Heart left ventricle (tissue), 16 donors: ENCODE measurements around the gene ZYG11B. TPM values are rescaled to one million over a fixed set of nuclear protein-coding genes. Genes with fewer than 3 reads are reported as not detected.
"Not testable (repeated sequence)": the region's sequence is repeated elsewhere in the genome, so short reads cannot be mapped to it uniquely, and the experiment has no call there.

Experiments
- ATAC-seq, 4 donors: fragments of 200-7000 bp; cut with Tn5 transposase; one replicate each; pipeline ENCODE4 v1.9.1; 2020 to 2022; ENCODE audit warnings: moderate library complexity in 4 of 4, mild to moderate bottlenecking in 3 of 4, moderate number of reproducible peaks in 1 of 4
- DNase-seq, 5 donors: peaks; one replicate each; pipeline ENCODE4 v3.0.0-alpha.2; 2020
- H3K27ac ChIP-seq, 12 donors: fragments of 200-600 bp; sonication (generic) in 4 of 12; one replicate each; pipeline versions ENCODE4 v1.5.0 to v1.8.0; 2016 to 2022; ENCODE audit warnings: mild to moderate bottlenecking in 2 of 12
- H3K27me3 ChIP-seq, 9 donors: fragments of 200-600 bp; sonication (generic) in 2 of 9; one replicate each; pipeline versions ENCODE4 v1.5.1 to v1.8.0; 2016 to 2022; ENCODE audit warnings: mild to moderate bottlenecking in 3 of 9
- H3K36me3 ChIP-seq, 9 donors: fragments of 200-600 bp; sonication (generic) in 2 of 9; one replicate each; pipeline versions ENCODE4 v1.5.0 to v1.8.0; 2018 to 2022; ENCODE audit warnings: mild to moderate bottlenecking in 2 of 9
- H3K4me1 ChIP-seq, 12 donors: fragments of 200-600 bp; sonication (generic) in 4 of 12; one replicate each; pipeline versions ENCODE4 v1.5.0 to v1.8.0; 2016 to 2022; ENCODE audit warnings: mild to moderate bottlenecking in 3 of 12
- H3K4me3 ChIP-seq, 12 donors: fragments of 200-600 bp; sonication (generic) in 4 of 12; one replicate each; pipeline versions ENCODE4 v1.5.0 to v1.8.0; 2017 to 2022; ENCODE audit warnings: mild to moderate bottlenecking in 9 of 12, moderate library complexity in 4 of 12
- H3K9me3 ChIP-seq, 12 donors: fragments of 200-600 bp; sonication (generic) in 4 of 12; one replicate each; pipeline versions ENCODE4 v1.5.0 to v1.8.0; 2016 to 2022; ENCODE audit warnings: mild to moderate bottlenecking in 1 of 12
- CTCF ChIP-seq, 12 donors: fragments of 200-600 bp; sonication (generic) in 4 of 12; IDR thresholded peaks; one replicate each; pipeline versions ENCODE4 v1.5.0 to v1.8.0; 2018 to 2022; ENCODE audit warnings: antibody characterized with exemption in 12 of 12, mild to moderate bottlenecking in 5 of 12
- POLR2A ChIP-seq, 2 donors: fragments of 450-650 bp; IDR thresholded peaks; one replicate each; pipeline ENCODE4 v1.6.1; 2017; ENCODE audit warnings: antibody characterized with exemption in 2 of 2, mild to moderate bottlenecking in 2 of 2, moderate library complexity in 2 of 2
- WGBS, 4 donors: extraction: QIAGEN DNeasy Blood & Tissue Kit in 2 of 4; methylation state at CpG; one replicate each; pipeline versions ENCODE4 v1.1.5 to v1.1.7; 2013 to 2018; 5-methylcytosine and 5-hydroxymethylcytosine counted together
- intact Hi-C, 10 donors: fragments of 100-400 bp; cut with DNase I; formaldehyde crosslinking; loops; one replicate each; pipeline versions ENCODE4 v1.11.1 to v1.14.2; 2022
- polyA plus RNA-seq, 2 donors: library from polyadenylated mRNA; stranded (reverse); fragments of 200-250 nt; gene quantifications; one replicate each; pipeline ENCODE4 v1.2.3, GENCODE V29; 2013
- total RNA-seq, 9 donors: library from RNA; depleted of rRNA in 2 of 9; stranded (reverse); fragments of >200 nt in 2 of 9; fragmentation: NEBNext Ultra II Directional in 3 of 9; extraction: Animal tissue kit (Norgen Biotek cat#: 25700) in 3 of 9; gene quantifications; one replicate each; pipeline versions ENCODE4 v1.1.0 to v1.2.4, GENCODE V29; 2016 to 2023
- donor health status: ischemic (EF 13 %, LVEDD 7.1; RV severe dilation, severe dysfunction).
- donor health status: healthy with polysubstance abuse.
- donor health status: DM: no; HTN: yes; CAD: no.
- donor health status: DM: no; HTN: no; CAD: no.
- donor health status: ischemic (EF 25% LVEDD 6.9; RV normal size, moderate dysfunction).
- donor health status: ischemic (EF 25% LVEDD 5.7; RV mildly dilated, moderate dysfunction).
- donor health status: healthy.
- donor health status: DM: yes; HTN: yes; CAD: no.
- donor health status: ischemic (EF 35%, LVEDD 5.7; RV mildly dilated, moderate dysfunction).
- donor health status: nonischemic (EF 11% LVEDD 7.7; RV severe dilation, severe dysfunction).
- donor health status: DM: yes; HTN: yes; CAD: no.
- donor health status: PGD.
- donor health status: ischemic (EF 29% LVEDD 5.4; RV normal size, mild dysfunction).
- donor health status: nonischemic (EF 23%, LVEDD 6.1; RV moderate dilation, normal function).

Gene ZYG11B
- total and polyA plus RNA-seq, 11 donors = 16.6 to 85.4 (median 62.6) TPM

GRCh38 chr1:52814465-52814864 lies 88.2 kb downstream of the ZYG11B start:
- H3K27me3 ChIP-seq = no peaks in the 10 kb centered on the region
- WGBS, 4 donors = 70 to 91% (median 76%) methylated on average over 2 of the region's 2 CpGs
- no peak for DNase-seq

GRCh38 chr1:52820830-52821229 lies 94.6 kb downstream of the ZYG11B start:
- DNase-seq, ATAC-seq, H3K9me3 ChIP-seq, H3K27ac ChIP-seq, H3K27me3 ChIP-seq, intact Hi-C loops, H3K4me3 ChIP-seq, H3K4me1 ChIP-seq: not testable (repeated sequence)
- WGBS, 4 donors = 94 to 98% (median 97%) methylated on average over 5 of the region's 5 CpGs
- H3K36me3 ChIP-seq = peaks cover 0 to 99% (median 74%) of the 10 kb centered on the region in 9 donors

More at GRCh38 chr1:52814465-52814864, 88.2 kb downstream of the ZYG11B start:
- Histone ChIP-seq H3K4me3 (no peak overlapping the region), H3K9me3 (no peaks in the 10 kb centered on the region), H3K4me1 (no peaks in the 10 kb centered on the region), H3K36me3 (peaks cover 0 to 99% (median 86%) of the 10 kb centered on the region in 9 donors), H3K27ac (no peak overlapping the region)
- no peak for TF ChIP-seq CTCF (IDR thresholded peaks at IDR 0.05)
- no peak for TF ChIP-seq POLR2A (IDR thresholded peaks at IDR 0.05)
- no peak for ATAC-seq
- intact Hi-C loops = no loop called here

GRCh38 chr1:52825868-52826267 lies 99.6 kb downstream of the ZYG11B start:
- DNase-seq (no peak), ATAC-seq (no peak)

GRCh38 chr1:52834798-52835197 lies 108.5 kb downstream of the ZYG11B start:
- ATAC-seq = no peak
- no peaks in the 10 kb centered on the region for H3K4me1 ChIP-seq
- no peak for TF ChIP-seq POLR2A (IDR thresholded peaks at IDR 0.05)
- no peak for TF ChIP-seq CTCF (IDR thresholded peaks at IDR 0.05)
- H3K9me3 ChIP-seq = no peaks in the 10 kb centered on the region
- no peak overlapping the region for H3K27ac ChIP-seq
- WGBS, 4 donors = 78 to 97% (median 89%) methylated on average over 3 of the region's 3 CpGs
- H3K4me3 ChIP-seq = no peak overlapping the region
- DNase-seq = no peak
- intact Hi-C loops = loop anchor here in 2 of 10 donors (10.0 kb wide), 2 partner anchors 50 to 320 kb away; no protein-coding TSS in a partner anchor
- no peaks in the 10 kb centered on the region for H3K36me3 ChIP-seq
- H3K27me3 ChIP-seq = no peaks in the 10 kb centered on the region

More at GRCh38 chr1:52825868-52826267, 99.6 kb downstream of the ZYG11B start:
- intact Hi-C loops = no loop called here
- no peak overlapping the region for H3K4me3 ChIP-seq
- no peak overlapping the region for H3K27ac ChIP-seq
- H3K9me3 ChIP-seq = no peaks in the 10 kb centered on the region
- no peaks in the 10 kb centered on the region for H3K27me3 ChIP-seq
- no peaks in the 10 kb centered on the region for H3K4me1 ChIP-seq
- peaks cover 0 to 65% (median 28%) of the 10 kb centered on the region in 9 donors for H3K36me3 ChIP-seq
- TF ChIP-seq POLR2A (IDR thresholded peaks at IDR 0.05) (no peak), CTCF (IDR thresholded peaks at IDR 0.05) (no peak)
- WGBS, 4 donors = 35 to 56% (median 38%) methylated on average over 1 of the region's 1 CpG

- Histone ChIP-seq H3K4me3 (no peak overlapping the region), H3K27me3 (peaks cover 0 to 6% (median 0%) of the 10 kb centered on the region in 9 donors), H3K9me3 (no peaks in the 10 kb centered on the region), H3K4me1 (no peaks in the 10 kb centered on the region), H3K27ac (no peak overlapping the region), H3K36me3 (no peaks in the 10 kb centered on the region)
- DNase-seq (no peak), ATAC-seq (no peak)
- intact Hi-C loops = loop anchor here in 2 of 10 donors (10.0 kb wide), 2 partner anchors 49 to 319 kb away; no protein-coding TSS in a partner anchor
- 49 to 64% (median 59%) methylated on average over 3 of the region's 3 CpGs for WGBS, 4 donors
- TF ChIP-seq POLR2A (IDR thresholded peaks at IDR 0.05) (no peak), CTCF (IDR thresholded peaks at IDR 0.05) (no peak)
These were observed 109.8 kb downstream of the ZYG11B start for GRCh38 chr1:52836035-52836434.

- H3K9me3 ChIP-seq, DNase-seq, H3K36me3 ChIP-seq, H3K27ac ChIP-seq, H3K4me3 ChIP-seq, ATAC-seq: not testable (repeated sequence)
- Histone ChIP-seq H3K27me3 (peaks cover 7 to 33% (median 17%) of the 10 kb centered on the region in 9 donors), H3K4me1 (peaks cover 0 to 14% (median 8%) of the 10 kb centered on the region in 12 donors)
- intact Hi-C loops = loop anchor here in 2 of 10 donors (10.0 kb wide), 2 partner anchors 46 to 316 kb away; no protein-coding TSS in a partner anchor
- WGBS, 4 donors = 91 to 97% (median 93%) methylated on average over 10 of the region's 10 CpGs
These were observed 112.9 kb downstream of the ZYG11B start for GRCh38 chr1:52839175-52839574.
